Ascending aorta (tissue), 2 donors: Measurements from ENCODE around the gene SERTM2. TPM values are rescaled to one million over a fixed set of nuclear protein-coding genes. Genes with fewer than 3 reads are reported as not detected.
"Not testable (repeated sequence)": the region's sequence is repeated elsewhere in the genome, so short reads cannot be mapped to it uniquely, and the experiment has no call there.

Experiments used
- DNase-seq, 2 donors: peaks; one replicate each; pipeline ENCODE4 v3.0.0-alpha.2; 2019; ENCODE audit warnings: low spot score in 2 of 2
- H3K27ac ChIP-seq, 2 donors: fragments of 200-600 bp; sonication (generic); one replicate each; pipeline ENCODE4 v1.5.1; 2016 to 2017; ENCODE audit warnings: mild to moderate bottlenecking in 1 of 2
- H3K27me3 ChIP-seq: fragments of 200-600 bp; sonication (generic); one replicate; pipeline ENCODE4 v1.5.1; 2017
- H3K36me3 ChIP-seq, 2 donors: fragments of 200-600 bp; sonication (generic); one replicate each; pipeline ENCODE4 v1.5.1; 2016
- H3K4me1 ChIP-seq, 2 donors: fragments of 200-600 bp; sonication (generic); one replicate each; pipeline ENCODE4 v1.5.1; 2016 to 2017; ENCODE audit warnings: mild to moderate bottlenecking in 1 of 2
- H3K4me3 ChIP-seq, 2 donors: fragments of 200-600 bp; sonication (generic); one replicate each; pipeline ENCODE4 v1.5.1; 2016 to 2017; ENCODE audit warnings: mild to moderate bottlenecking in 1 of 2
- H3K9me3 ChIP-seq, 2 donors: fragments of 200-600 bp; sonication (generic); one replicate each; pipeline ENCODE4 v1.5.1; 2016
- CTCF ChIP-seq, 3 experiments: fragments of 200-600 bp in 2 of 3; fragments of 450-650 bp in 1 of 3; sonication (generic) in 2 of 3; IDR thresholded peaks; one replicate each; pipeline ENCODE4 v1.5.1; 2016 to 2019; ENCODE audit warnings: antibody characterized with exemption in 3 of 3, mild to moderate bottlenecking in 1 of 3, moderate library complexity in 1 of 3
- intact Hi-C: fragments of 100-400 bp; cut with DNase I; formaldehyde crosslinking; loops from one replicate; pipeline ENCODE4 v1.15.1; 2023
- total RNA-seq: library from RNA; depleted of rRNA; stranded (reverse); fragments of >200 nt; gene quantifications from one replicate; pipeline ENCODE4 v1.1.0, GENCODE V29; 2016

SERTM2 gene
- total RNA-seq, 1 donor from 2014 or later, result not detected

- intact Hi-C loops, result no loop called here
- Histone ChIP-seq H3K27me3 (no peaks in the 10 kb centered on the region), H3K4me3 (no peak overlapping the region)
Observed at GRCh38 chrX:111519215-111519614, 7.8 kb downstream of the SERTM2 start.

GRCh38 chrX:111520506-111520905 is 9.1 kb downstream of the SERTM2 start:
- DNase-seq, result no peak
- intact Hi-C loops, result no loop called here
- H3K27me3 ChIP-seq, result no peaks in the 10 kb centered on the region
- H3K36me3 ChIP-seq, result no peaks in the 10 kb centered on the region
- no peak overlapping the region for H3K27ac ChIP-seq
- H3K9me3 ChIP-seq, result no peaks in the 10 kb centered on the region
- H3K4me3 ChIP-seq, result no peak overlapping the region
- TF ChIP-seq CTCF (IDR thresholded peaks at IDR 0.05), result no peak
- no peaks in the 10 kb centered on the region for H3K4me1 ChIP-seq

More at GRCh38 chrX:111519215-111519614, 7.8 kb downstream of the SERTM2 start:
- Histone ChIP-seq H3K36me3 (no peaks in the 10 kb centered on the region), H3K27ac (no peak overlapping the region), H3K9me3 (no peaks in the 10 kb centered on the region), H3K4me1 (no peaks in the 10 kb centered on the region)
- DNase-seq, result no peak
- TF ChIP-seq CTCF (IDR thresholded peaks at IDR 0.05), result no peak

- no peaks in the 10 kb centered on the region for H3K27me3 ChIP-seq
- no peak for TF ChIP-seq CTCF (IDR thresholded peaks at IDR 0.05)
Observed at GRCh38 chrX:111521169-111521568, 9.7 kb downstream of the SERTM2 start.

GRCh38 chrX:111543212-111543741 is 31.8 kb downstream of the SERTM2 start:
- no peaks in the 10 kb centered on the region for H3K9me3 ChIP-seq
- H3K4me1 ChIP-seq, result no peaks in the 10 kb centered on the region
- H3K36me3 ChIP-seq, result no peaks in the 10 kb centered on the region
- H3K27ac ChIP-seq, result no peak overlapping the region
- no peak for DNase-seq
- no peak for TF ChIP-seq CTCF (IDR thresholded peaks at IDR 0.05)
- H3K4me3 ChIP-seq, result no peak overlapping the region
- H3K27me3 ChIP-seq, result no peaks in the 10 kb centered on the region
- intact Hi-C loops, result no loop called here

More at GRCh38 chrX:111521169-111521568, 9.7 kb downstream of the SERTM2 start:
- no peak for DNase-seq
- no peaks in the 10 kb centered on the region for H3K9me3 ChIP-seq
- no peak overlapping the region for H3K27ac ChIP-seq
- no peaks in the 10 kb centered on the region for H3K4me1 ChIP-seq
- H3K36me3 ChIP-seq, result no peaks in the 10 kb centered on the region
- H3K4me3 ChIP-seq, result no peak overlapping the region
- intact Hi-C loops, result no loop called here

- intact Hi-C loops, H3K4me3 ChIP-seq, H3K27ac ChIP-seq, H3K36me3 ChIP-seq, H3K27me3 ChIP-seq, DNase-seq, H3K4me1 ChIP-seq, H3K9me3 ChIP-seq: not testable (repeated sequence)
Observed at GRCh38 chrX:111549235-111549634, 37.8 kb downstream of the SERTM2 start.

- Histone ChIP-seq H3K36me3 (no peaks in the 10 kb centered on the region), H3K27ac (no peak overlapping the region), H3K27me3 (no peaks in the 10 kb centered on the region), H3K4me1 (no peaks in the 10 kb centered on the region), H3K9me3 (no peaks in the 10 kb centered on the region), H3K4me3 (no peak overlapping the region)
- intact Hi-C loops, result no loop called here
- DNase-seq, result no peak
- TF ChIP-seq CTCF (IDR thresholded peaks at IDR 0.05), result no peak
Observed at GRCh38 chrX:111555406-111555958, 44.0 kb downstream of the SERTM2 start.
